Esophagus squamous epithelium (tissue), 5 donors: ENCODE results near the gene HAPSTR1. TPM values are rescaled to one million over a fixed set of nuclear protein-coding genes. Genes with fewer than 3 reads are reported as not detected.

Experiments used
- DNase-seq: peaks from one replicate; lab custom pipeline; 2025; lab: John Stamatoyannopoulos, UW
- H3K27ac ChIP-seq, 4 donors: fragments of 200-600 bp; sonication (generic); one replicate each; pipeline ENCODE4 v1.5.1; 2016 to 2019; ENCODE audit warnings: mild to moderate bottlenecking in 1 of 4
- H3K27me3 ChIP-seq, 4 donors: fragments of 200-600 bp; sonication (generic); 1 replicate in 3 of 4; 2 replicates in 1 of 4; pipeline versions ENCODE4 v1.5.1 to v1.6.0; 2017 to 2021; ENCODE audit warnings: antibody characterized with exemption in 1 of 4
- H3K36me3 ChIP-seq, 3 donors: fragments of 200-600 bp; sonication (generic); one replicate each; pipeline ENCODE4 v1.5.1; 2016 to 2019
- H3K4me1 ChIP-seq, 3 donors: fragments of 200-600 bp; sonication (generic); one replicate each; pipeline ENCODE4 v1.5.1; 2017 to 2019
- H3K4me3 ChIP-seq, 4 donors: fragments of 200-600 bp; sonication (generic); 1 replicate in 3 of 4; 2 replicates in 1 of 4; pipeline ENCODE4 v1.5.1; 2016 to 2019; ENCODE audit warnings: mild to moderate bottlenecking in 2 of 4, moderate library complexity in 1 of 4
- H3K9me3 ChIP-seq, 3 donors: fragments of 200-600 bp; sonication (generic); one replicate each; pipeline ENCODE4 v1.5.1; 2016 to 2019
- POLR2A ChIP-seq, 4 donors: fragments of 450-650 bp; IDR thresholded peaks; one replicate each; pipeline ENCODE4 v1.6.1; 2017; ENCODE audit warnings: antibody characterized with exemption in 4 of 4, mild to moderate bottlenecking in 4 of 4, moderate library complexity in 3 of 4
- WGBS, 2 donors: methylation state at CpG; one replicate each; pipeline ENCODE4 v1.1.5; 2018; 5-methylcytosine and 5-hydroxymethylcytosine counted together
- intact Hi-C: fragments of 100-400 bp; cut with DNase I; formaldehyde crosslinking; loops from one replicate; pipeline ENCODE4 v1.15.0; 2022
- total RNA-seq, 4 donors: library from RNA; depleted of rRNA; stranded (reverse); fragments of >200 nt; gene quantifications; one replicate each; pipeline ENCODE4 v1.1.0, GENCODE V29; 2016
- TF ChIP-seq, protein P1 (sequence below), 6 experiments: fragments of 450-650 bp in 4 of 6; fragments of 200-600 bp in 2 of 6; sonication (generic) in 2 of 6; IDR thresholded peaks; one replicate each; pipeline ENCODE4 v1.5.1; 2016 to 2019; ENCODE audit warnings: antibody characterized with exemption in 6 of 6, mild to moderate bottlenecking in 4 of 6, moderate library complexity in 4 of 6
- donor health status: DM: yes; HTN: yes; CAD: no.

HAPSTR1 gene
- total RNA-seq, 4 donors from 2014 or later = 37.8 to 59.8 (median 47.0) TPM

DNA sequence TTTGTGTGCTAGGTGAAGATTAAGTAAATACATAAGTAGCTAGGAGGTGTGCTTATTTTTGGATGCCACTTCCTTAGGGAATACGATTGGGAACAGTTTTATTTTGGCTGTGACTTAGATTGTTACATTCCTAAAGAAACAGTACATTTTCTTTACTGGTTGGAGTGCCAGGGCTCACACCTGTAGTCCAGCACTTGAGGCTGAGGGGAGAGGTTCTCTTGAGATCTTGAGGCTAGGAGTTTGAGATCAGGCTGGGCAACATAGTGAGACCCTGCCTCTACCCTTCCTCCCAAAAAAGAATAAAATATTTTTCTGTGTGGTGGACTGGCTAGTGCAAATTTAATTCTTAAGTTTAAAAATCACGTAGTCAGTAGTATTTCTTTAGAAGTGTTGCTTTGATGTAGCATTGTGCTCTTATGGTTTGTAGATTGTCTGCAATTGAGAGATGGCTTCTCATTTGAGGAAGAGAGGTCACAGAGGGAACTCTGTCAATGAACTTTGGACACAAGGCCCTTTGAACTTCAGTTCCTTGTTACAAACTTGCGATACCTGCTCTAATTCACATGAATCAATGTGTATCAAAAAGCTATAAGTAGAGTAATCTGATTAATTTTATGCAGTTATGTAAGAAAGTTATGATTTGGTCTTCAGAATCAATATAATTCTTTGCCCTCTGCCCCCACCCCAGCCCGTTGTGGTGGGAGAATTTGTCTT is 7.1 kb downstream of the HAPSTR1 start:
- peaks cover 11 to 76% (median 13%) of the 10 kb centered on the region in 3 donors for H3K36me3 ChIP-seq
- no peaks in the 10 kb centered on the region for H3K9me3 ChIP-seq
- 29 to 35% methylated on average over 4 of the region's 4 CpGs for WGBS, 2 donors
- TF ChIP-seq POLR2A (IDR thresholded peaks at IDR 0.05) = no peak
- TF ChIP-seq, protein P1, sequence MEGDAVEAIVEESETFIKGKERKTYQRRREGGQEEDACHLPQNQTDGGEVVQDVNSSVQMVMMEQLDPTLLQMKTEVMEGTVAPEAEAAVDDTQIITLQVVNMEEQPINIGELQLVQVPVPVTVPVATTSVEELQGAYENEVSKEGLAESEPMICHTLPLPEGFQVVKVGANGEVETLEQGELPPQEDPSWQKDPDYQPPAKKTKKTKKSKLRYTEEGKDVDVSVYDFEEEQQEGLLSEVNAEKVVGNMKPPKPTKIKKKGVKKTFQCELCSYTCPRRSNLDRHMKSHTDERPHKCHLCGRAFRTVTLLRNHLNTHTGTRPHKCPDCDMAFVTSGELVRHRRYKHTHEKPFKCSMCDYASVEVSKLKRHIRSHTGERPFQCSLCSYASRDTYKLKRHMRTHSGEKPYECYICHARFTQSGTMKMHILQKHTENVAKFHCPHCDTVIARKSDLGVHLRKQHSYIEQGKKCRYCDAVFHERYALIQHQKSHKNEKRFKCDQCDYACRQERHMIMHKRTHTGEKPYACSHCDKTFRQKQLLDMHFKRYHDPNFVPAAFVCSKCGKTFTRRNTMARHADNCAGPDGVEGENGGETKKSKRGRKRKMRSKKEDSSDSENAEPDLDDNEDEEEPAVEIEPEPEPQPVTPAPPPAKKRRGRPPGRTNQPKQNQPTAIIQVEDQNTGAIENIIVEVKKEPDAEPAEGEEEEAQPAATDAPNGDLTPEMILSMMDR (IDR thresholded peaks at IDR 0.05) = no peak
- no peaks in the 10 kb centered on the region for H3K27me3 ChIP-seq
- DNase-seq = no peak
- intact Hi-C loops = no loop called here
- peaks cover 49 to 100% (median 87%) of the 10 kb centered on the region in 3 donors for H3K4me1 ChIP-seq
- H3K27ac ChIP-seq = peak overlapping the region in 2 of 4 donors; percentile 38 to 49
- H3K4me3 ChIP-seq = no peak overlapping the region

DNA sequence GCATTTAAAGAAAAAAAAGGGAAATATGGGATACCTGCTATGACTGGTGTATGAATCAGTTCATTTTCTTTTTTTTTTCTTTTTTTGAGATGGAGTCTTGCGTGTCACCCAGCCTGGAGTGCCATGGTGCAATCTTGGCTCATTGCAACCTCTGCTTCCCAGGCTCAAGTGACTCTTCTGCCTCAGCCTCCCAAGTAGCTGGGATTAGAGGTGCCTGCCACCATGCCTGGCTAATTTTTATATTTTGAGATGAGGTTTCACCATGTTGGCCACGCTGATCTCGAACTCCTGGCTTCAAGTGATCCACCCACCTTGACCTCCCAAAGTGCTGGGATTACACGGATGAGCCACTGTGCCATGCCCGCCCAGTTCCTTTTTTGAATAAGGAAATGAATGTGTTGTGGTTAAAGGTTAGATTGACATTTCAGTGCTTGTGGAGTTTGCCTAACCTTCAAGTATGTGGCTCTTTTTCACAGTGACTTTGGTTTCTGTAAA is 7.7 kb downstream of the HAPSTR1 start:
- peak overlapping the region; percentile 11 to 49 (median 36) for H3K27ac ChIP-seq
- no peak for DNase-seq
- 38% methylated on average over 5 of the region's 5 CpGs for WGBS, 2 donors
- H3K36me3 ChIP-seq = peaks cover 16 to 83% (median 18%) of the 10 kb centered on the region in 3 donors
- TF ChIP-seq, protein P1 (IDR thresholded peaks at IDR 0.05) = no peak
- no peak for TF ChIP-seq POLR2A (IDR thresholded peaks at IDR 0.05)
- peak overlapping the region in 1 of 4 donors; percentile 23 for H3K4me3 ChIP-seq
- no peaks in the 10 kb centered on the region for H3K9me3 ChIP-seq
- H3K4me1 ChIP-seq = peaks cover 46 to 100% (median 81%) of the 10 kb centered on the region in 3 donors
- no peaks in the 10 kb centered on the region for H3K27me3 ChIP-seq
- intact Hi-C loops = no loop called here

DNA sequence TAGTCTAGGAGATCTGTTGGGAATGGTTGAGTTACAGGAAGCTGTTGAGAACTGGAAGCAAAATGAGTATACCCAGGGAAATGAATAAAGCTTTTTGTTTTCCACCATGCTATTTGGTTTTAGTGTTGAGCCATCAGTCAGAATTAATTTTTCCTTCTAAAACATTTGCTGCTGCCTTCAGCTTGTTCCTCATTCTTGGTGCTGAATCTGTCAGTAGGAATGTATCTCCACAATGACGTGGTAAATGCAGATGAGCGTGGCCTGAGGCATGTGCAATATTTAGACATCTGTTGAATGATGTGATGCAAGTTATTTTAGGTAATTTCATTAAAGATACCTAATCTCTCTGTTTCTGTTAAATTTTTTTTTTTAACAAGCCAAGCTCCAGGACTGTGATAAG is 10.9 kb downstream of the HAPSTR1 start:
- 14 to 26% methylated on average over 2 of the region's 2 CpGs for WGBS, 2 donors
- no peak overlapping the region for H3K4me3 ChIP-seq
- H3K4me1 ChIP-seq = peaks cover 27 to 100% (median 61%) of the 10 kb centered on the region in 3 donors
- H3K9me3 ChIP-seq = no peaks in the 10 kb centered on the region
- intact Hi-C loops = no loop called here
- TF ChIP-seq, protein P1 (IDR thresholded peaks at IDR 0.05) = no peak
- no peak for TF ChIP-seq POLR2A (IDR thresholded peaks at IDR 0.05)
- peak overlapping the region in 2 of 4 donors; percentile 12 to 23 for H3K27ac ChIP-seq
- H3K27me3 ChIP-seq = no peaks in the 10 kb centered on the region
- no peak for DNase-seq
- H3K36me3 ChIP-seq = peaks cover 16 to 93% (median 17%) of the 10 kb centered on the region in 3 donors

DNA sequence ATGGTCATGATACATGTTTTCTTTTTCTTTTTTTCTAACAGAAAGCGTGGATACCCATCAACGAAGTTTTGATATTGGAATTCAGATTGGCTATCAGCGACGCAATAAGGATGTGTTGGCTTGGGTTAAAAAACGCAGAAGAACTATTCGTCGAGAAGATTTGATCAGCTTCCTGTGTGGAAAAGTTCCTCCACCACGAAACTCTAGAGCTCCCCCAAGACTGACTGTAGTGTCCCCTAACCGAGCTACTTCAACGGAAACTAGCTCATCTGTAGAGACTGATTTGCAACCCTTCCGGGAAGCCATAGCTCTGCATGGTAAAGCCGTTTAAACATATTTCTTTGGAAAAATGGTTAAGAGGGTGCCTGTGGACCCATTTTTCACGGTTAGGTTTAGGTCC is 11.5 kb downstream of the HAPSTR1 start:
- no peak overlapping the region for H3K27ac ChIP-seq
- TF ChIP-seq, protein P1 (IDR thresholded peaks at IDR 0.05) = no peak
- no peak for TF ChIP-seq POLR2A (IDR thresholded peaks at IDR 0.05)
- 79 to 86% methylated on average over 13 of the region's 13 CpGs for WGBS, 2 donors
- no peaks in the 10 kb centered on the region for H3K9me3 ChIP-seq
- DNase-seq = no peak
- no peak overlapping the region for H3K4me3 ChIP-seq
- peaks cover 22 to 100% (median 57%) of the 10 kb centered on the region in 3 donors for H3K4me1 ChIP-seq
- H3K27me3 ChIP-seq = no peaks in the 10 kb centered on the region
- peaks cover 15 to 93% (median 16%) of the 10 kb centered on the region in 3 donors for H3K36me3 ChIP-seq
- intact Hi-C loops = no loop called here

DNA sequence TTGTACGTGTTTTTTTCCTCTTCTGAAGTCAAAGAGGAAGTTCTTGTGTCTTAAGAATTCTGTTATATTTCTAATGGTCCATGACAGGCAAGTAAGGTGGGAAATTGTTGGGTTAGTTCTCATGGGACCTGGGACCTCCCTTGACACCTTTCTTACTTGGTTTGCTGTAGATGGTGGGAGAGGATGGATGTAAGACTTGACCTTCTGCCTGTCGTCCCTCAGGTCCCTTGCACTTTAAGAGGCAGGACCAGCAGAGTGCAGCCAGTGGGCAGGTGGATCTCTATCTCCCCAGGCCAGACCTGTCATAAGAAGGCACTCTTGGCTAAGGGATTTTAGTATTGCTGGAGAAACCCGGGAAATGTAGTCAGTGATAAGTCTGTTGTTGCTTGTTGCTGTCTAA is 12.1 kb downstream of the HAPSTR1 start:
- TF ChIP-seq POLR2A (IDR thresholded peaks at IDR 0.05) = no peak
- TF ChIP-seq, protein P1 (IDR thresholded peaks at IDR 0.05) = no peak
- Histone ChIP-seq H3K36me3 (peaks cover 15 to 93% (median 16%) of the 10 kb centered on the region in 3 donors), H3K4me3 (no peak overlapping the region), H3K9me3 (no peaks in the 10 kb centered on the region), H3K27ac (no peak overlapping the region), H3K27me3 (no peaks in the 10 kb centered on the region), H3K4me1 (peaks cover 18 to 100% (median 54%) of the 10 kb centered on the region in 3 donors)
- 74 to 75% methylated on average over 3 of the region's 3 CpGs for WGBS, 2 donors
- intact Hi-C loops = no loop called here
- DNase-seq = no peak
